DMS114 treated with DMSO at 0.1 percent for 48 hours (cell line): ENCODE results near the gene MGAT4D.
"Not testable (repeated sequence)": the region's sequence is repeated elsewhere in the genome, so short reads cannot be mapped to it uniquely, and the experiment has no call there.

Source experiments
- DNase-seq: peaks from one replicate; lab custom pipeline; 2025; ENCODE audit not compliant: unreplicated experiment; lab: John Stamatoyannopoulos, UW

Gene MGAT4D

DNA sequence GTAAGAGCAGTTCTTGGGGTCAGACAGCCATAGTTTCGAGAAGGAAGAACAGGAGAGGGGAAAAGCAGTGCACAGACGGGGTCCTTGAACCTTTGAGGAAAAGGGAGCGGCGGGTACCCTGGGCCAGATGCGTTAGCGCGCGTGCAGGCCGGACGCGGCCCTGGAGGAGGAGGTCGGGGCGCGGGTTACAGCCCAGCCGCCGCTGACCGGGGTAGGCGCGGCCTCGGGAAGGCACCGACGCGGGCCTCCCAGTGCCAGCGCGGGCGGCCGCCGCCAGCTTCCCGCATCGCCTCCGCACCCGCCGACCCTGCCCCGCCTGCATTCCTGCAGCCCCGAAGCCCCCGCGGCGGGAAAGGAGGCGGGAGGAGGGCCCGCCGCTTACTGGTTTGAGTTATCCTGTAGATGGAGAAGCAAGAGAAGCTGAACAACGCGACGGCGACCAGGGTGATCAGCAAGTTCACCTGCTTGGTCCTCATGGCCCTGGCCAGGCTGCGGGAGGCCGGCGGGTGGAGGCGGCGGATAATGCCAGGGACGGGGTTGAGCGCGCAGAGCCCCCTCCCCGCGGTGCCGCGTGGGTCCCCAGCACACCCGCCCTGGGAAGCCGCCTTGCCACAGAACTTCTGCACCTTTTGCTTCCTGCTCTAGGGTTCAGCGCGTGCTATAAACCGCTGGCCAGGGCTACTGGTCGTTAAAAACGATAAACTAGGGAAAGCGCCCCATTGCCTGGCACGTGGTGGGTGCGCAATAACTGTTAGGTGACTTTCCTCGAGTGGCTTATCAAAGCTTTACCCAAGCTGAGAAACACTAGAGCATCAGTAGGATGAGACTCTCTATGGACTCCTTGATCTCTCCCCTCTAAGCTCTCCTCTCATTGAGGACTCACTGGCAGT lies at the start of gene MGAT4D:
MGAT4D (minus strand) TSS at position 547 of the 890 bp plus-strand sequence; CDS start at position 476, 71 bp downstream.
- DNase-seq: no peak

DNA sequence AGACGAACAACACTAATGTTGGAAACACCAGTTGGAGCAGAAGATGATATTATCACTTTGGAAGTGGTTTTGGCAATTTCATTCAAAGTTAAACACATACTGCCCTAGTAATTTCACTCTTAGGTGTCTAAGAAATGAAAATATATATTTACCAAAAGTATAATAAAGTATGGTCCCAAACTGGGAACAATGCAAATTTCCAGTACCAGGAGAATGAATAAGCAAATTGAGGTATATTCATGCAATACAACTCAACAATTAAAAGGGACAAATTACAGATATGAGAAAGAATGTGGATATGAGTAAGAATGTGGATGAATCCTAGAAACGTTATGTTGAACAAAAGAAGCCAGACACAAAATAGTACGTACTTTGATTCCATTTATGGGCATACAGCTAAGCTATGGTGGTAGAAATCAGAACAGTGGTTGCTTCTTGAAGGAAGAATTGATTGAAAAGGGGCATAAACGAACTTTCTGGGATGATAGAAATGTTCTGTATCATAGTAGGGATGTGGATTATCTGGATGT lies 35.9 kb upstream of the MGAT4D start:
- DNase-seq: no peak

GRCh38 chr4:140529434-140529833 lies 31.3 kb upstream of the MGAT4D start:
- no peak for DNase-seq

- peak; percentile 81 for DNase-seq
These were observed 26.0 kb upstream of the MGAT4D start, which contains the start of gene ELMOD2 for GRCh38 chr4:140523857-140524742. TSS of gene ELMOD2 (plus strand) at chr4:140524168. CDS start at chr4:140525429, 1,261 bp downstream.

DNA sequence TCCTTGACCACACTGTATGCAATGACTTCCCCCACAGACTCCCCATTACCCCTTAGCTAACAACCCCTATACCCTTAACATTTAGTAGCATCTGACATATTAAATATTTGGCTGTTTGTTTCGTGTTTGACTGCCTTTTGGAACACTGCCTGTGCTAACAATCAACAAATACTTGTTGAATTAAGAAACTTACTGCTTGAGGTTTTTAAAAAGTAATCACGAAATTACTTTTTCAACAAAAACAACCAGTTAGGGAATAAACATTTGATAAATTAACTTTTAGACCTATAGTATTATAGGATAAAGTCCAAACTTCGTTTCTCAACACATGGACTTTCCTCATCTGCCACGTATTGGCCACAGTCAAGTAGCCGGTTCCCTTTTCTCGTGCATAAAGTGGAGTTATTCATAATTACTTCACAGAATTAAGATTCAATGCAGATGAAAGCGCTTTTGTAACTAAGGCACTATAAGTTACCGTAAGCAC lies 25.3 kb upstream of the MGAT4D start:
- no peak for DNase-seq

GRCh38 chr4:140515423-140515822 lies 17.3 kb upstream of the MGAT4D start:
- DNase-seq: no peak

- not testable (repeated sequence) for DNase-seq
These were observed 15.7 kb upstream of the MGAT4D start for GRCh38 chr4:140513765-140514164.

- no peak for DNase-seq
These were observed 6.2 kb upstream of the MGAT4D start for GRCh38 chr4:140504261-140504660.

DNA sequence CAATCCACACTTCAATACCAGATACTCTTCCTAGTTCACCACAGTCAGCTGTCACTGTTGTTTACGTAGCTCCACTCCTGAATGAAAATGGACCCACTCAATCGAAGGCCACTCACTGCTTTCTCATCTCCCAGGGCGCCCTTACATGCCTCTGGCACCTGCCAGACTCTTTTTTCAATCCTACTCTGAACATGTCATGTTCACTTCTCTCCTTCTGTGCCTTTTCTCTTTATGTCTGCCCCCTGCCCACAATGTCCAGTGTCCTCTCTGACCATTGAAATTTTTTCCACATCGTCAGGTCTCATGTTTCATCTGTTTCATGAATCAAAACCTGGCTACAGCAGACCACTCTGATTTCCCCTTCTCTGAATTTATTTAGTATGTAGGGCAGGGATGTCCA lies 1.3 kb upstream of the MGAT4D start:
- DNase-seq: no peak

DNA sequence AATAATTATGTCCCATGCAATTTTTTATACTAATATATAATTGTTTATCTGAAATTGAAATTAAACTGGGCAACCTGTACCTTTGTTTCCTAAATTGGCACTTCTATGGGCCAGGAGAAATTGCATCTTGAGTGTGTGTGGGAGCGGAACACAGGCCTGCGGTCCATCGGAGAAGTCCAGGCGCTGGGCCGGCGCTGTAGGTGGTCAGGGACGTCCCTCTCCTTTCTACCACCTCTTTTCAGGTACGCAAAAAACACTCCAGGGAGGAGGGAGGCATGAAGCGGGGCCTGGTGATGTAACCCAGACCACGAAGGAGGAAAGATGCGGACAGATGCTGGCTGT lies 717 bp downstream of the MGAT4D start:
- no peak for DNase-seq

DNA sequence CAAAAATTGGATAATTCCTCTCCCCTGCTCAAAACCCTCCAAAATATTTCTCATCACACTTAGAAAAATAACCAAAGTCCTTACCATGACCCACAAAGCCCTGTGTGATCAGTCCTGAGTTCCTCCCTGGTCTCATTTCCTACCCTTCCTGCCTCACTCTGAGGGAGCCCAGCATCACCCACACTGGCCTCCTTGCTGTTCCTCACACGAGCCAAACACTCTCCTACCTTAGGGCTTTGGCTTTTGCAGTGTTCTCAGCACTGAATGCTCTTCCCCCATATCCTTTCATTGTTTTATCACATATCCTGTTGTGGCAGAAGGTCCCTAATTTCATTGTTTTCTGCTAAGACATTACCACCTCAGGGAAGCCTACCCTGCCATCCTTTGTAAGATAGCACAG lies 12.2 kb downstream of the MGAT4D start:
- no peak for DNase-seq

- no peak for DNase-seq
These were observed 14.6 kb downstream of the MGAT4D start for GRCh38 chr4:140483445-140483844.

DNA sequence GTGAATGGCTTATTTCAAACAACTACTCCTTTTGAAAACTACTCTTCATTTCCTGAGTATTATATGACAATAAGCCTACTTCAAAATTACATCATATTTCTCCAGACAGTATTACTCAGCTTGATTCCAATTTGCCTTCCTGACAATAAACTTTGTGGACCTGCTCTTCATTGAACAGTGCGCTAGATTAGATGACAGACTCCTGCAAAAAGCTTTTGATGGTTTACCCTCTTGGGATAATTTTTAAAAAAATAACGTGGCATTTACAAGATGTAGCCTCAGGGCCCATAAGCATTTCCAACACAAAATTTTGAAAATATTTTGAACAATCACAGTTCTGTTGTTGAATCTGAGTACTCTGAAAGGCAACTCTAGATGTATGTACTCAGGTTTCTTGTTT lies 25.9 kb downstream of the MGAT4D start:
- no peak for DNase-seq

DNA sequence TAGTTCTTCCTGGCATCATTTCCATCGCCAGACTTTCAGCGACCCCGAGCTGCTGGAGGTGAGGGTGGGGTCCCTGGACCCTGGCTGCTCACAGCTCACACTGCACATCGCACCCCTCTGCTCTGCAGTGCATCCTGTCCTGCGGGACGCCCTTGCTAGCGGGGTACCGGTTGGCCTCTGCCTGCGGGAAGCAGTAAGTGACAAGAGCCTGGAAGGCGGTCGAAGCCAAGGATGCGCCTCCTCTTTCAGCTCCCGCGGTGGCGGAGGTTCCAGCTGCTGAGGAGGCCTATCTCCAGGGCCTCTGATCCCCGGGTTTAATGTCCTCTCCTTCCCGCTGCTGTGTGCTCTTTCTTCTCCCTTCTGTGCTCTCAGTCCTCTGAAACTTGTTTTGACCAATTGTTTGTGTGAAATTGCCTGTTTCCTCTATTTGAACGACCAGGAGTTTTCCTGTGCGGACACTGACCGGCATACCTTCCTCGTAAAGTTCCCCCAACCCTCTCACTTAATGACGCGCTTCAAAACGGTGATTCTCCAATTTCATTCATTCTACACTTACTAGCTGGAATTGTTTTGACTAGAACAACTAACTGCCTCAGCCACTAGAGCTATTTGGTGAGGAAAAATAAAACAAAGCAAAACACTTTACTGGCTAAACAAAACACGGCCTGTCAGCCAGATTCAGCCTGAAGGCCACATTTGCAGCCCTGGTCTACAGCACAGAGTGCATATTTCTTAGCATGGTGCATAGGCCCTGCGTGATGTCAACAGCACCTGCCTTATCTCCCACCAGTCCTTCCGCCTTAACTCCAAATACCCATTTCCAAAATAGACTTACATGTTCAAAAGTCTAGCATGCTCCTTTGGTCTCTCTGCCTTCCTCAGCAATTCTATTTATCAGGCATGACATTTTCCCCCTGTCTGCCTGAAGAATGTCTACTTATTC lies 28.0 kb downstream of the MGAT4D start:
- no peak for DNase-seq

DNA sequence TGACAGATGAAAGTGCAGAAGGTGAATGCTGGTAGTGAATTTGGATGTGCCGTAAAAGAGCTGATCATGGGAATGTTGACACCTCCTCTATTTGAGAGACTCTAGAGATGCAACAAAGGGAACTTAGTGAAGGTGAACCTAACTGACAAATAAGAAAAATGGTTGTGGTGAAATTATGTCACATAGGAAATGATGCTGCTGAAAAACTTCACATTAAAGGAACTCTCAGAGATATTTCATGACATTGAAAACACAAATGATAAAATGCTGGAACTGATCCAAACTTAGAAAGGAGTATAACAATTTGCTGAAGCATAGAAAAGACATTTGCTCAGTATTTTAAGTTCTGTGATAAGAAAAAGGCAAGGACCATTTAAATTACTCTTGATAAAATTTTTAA lies 31.9 kb downstream of the MGAT4D start:
- no peak for DNase-seq

DNA sequence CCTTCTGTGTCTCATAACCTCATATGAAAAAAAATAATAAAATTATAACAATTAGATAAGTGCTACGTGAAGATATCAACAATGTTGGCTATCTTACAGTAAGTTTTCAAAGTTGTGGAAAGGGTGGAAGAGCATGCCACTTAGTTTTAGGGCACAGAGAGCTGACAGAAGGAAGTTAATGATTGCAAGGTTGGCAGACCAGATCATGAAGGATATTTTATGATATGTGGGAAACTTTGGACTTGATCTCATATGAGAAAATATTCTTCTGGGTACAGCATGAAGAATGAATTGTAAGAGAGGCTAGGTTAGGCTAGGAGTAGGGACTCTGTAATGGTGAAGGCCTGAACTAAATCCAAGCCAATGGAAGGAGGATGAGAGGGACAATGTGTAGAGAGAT lies 34.5 kb downstream of the MGAT4D start:
- DNase-seq: no peak

GRCh38 chr4:140463182-140463581 lies 34.9 kb downstream of the MGAT4D start:
- DNase-seq: no peak

DNA sequence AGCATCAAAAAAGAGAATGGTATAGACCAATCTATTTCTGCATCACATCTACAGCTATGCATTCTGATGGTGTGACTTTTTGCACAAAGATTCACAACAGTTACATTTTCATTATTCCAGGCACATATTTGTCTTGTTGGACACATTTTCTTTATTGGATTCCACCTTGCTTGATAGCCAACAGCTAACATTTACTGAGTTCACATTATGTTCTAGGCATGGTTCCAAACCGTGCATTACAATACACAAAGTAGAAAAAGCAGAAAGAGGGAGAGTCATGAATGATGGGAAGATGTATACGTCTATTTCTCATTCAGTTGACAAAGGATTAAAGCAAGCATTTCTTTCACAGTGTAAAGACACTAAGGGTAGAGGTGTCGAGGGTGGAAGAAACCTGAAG lies 47.7 kb downstream of the MGAT4D start:
- DNase-seq: no peak

- no peak for DNase-seq
These were observed 49.3 kb downstream of the MGAT4D start for GRCh38 chr4:140448830-140449229.

GRCh38 chr4:140448162-140448561 lies 49.9 kb downstream of the MGAT4D start:
- DNase-seq: no peak
